Endothelial cell of umbilical vein (primary cell): ENCODE results near the gene SLC8A2. TPM values are rescaled to one million over a fixed set of nuclear protein-coding genes. Genes with fewer than 3 reads are reported as not detected.

Source experiments
- BruUV-seq: library from RNA; stranded (reverse); fragments of 400-500 nt; replicated peaks from 2 replicates; lab custom pipeline; 2021; lab: Mats Ljungman, UMichigan
- CTCF ChIA-PET: fragments of 300-600, 350-600 bp; sonication (Branson Sonifier 250); formaldehyde crosslinking; loops from one replicate; lab custom pipeline; 2021; ENCODE audit warnings: antibody characterized with exemption, inconsistent platforms; lab: Charles Lee
- POLR2A ChIA-PET: fragments of 300-600, 350-600 bp; sonication (Branson Sonifier 250); formaldehyde crosslinking; loops from one replicate; lab custom pipeline; 2021; ENCODE audit warnings: antibody characterized with exemption, inconsistent platforms; lab: Charles Lee
- DNase-seq: peaks from one replicate; pipeline ENCODE4 v3.0.0-alpha.2; 2011; ENCODE audit warnings: low read depth, low spot score
- FAIRE-seq: peaks from 2 replicates; lab custom pipeline; 2011; peaks lifted over from hg19 to GRCh38; lab: Jason Lieb, UNC
- H2AFZ ChIP-seq: 2 replicates; pipeline ENCODE4 v1.6.0; 2012; ENCODE audit warnings: low read depth, low read length, control low read depth, inconsistent platforms
- H3K27ac ChIP-seq: 2 replicates; pipeline ENCODE4 v1.5.1; 2011; ENCODE audit warnings: low read depth, mild to moderate bottlenecking, control low read depth, low read length, moderate library complexity; ENCODE audit not compliant: insufficient read depth
- H3K27me3 ChIP-seq, 2 experiments: 2 replicates each; pipeline versions ENCODE4 v1.6.0 to v1.6.1; 2011; ENCODE audit warnings: low read length in 2 of 2, mixed read lengths in 1 of 2; ENCODE audit not compliant: control insufficient read depth in 2 of 2, insufficient read depth in 2 of 2
- H3K36me3 ChIP-seq, 2 experiments: 2 replicates in 1 of 2; 3 replicates in 1 of 2; pipeline ENCODE4 v1.5.1; 2011; ENCODE audit warnings: low read length in 2 of 2, mild to moderate bottlenecking in 1 of 2, moderate library complexity in 1 of 2; ENCODE audit not compliant: control insufficient read depth in 2 of 2, insufficient read depth in 2 of 2; ENCODE audit errors: extremely low read depth in 1 of 2
- H3K4me1 ChIP-seq: 3 replicates; pipeline ENCODE4 v1.5.1; 2011; ENCODE audit warnings: mild to moderate bottlenecking, low read length; ENCODE audit not compliant: control insufficient read depth, insufficient read depth; ENCODE audit errors: extremely low read depth
- H3K4me2 ChIP-seq: 2 replicates; pipeline ENCODE4 v1.6.1; 2011; ENCODE audit warnings: low read length, control low read depth, mixed read lengths; ENCODE audit not compliant: insufficient read depth
- H3K4me3 ChIP-seq, 3 experiments: fragments of 200-600 bp in 1 of 3; sonication (generic), shearing (Covaris generic) in 1 of 3; replicated peaks in 1 of 3; 2 replicates each; pipeline ENCODE4 v1.5.1; 2011 to 2016; ENCODE audit warnings: control low read depth in 3 of 3, low read length in 3 of 3, mild to moderate bottlenecking in 2 of 3, inconsistent platforms in 1 of 3, low read depth in 1 of 3, moderate library complexity in 1 of 3; ENCODE audit not compliant: insufficient read depth in 1 of 3
- H3K79me2 ChIP-seq: 2 replicates; pipeline ENCODE4 v1.6.0; 2012; ENCODE audit warnings: low read length, inconsistent platforms; ENCODE audit not compliant: control insufficient read depth, insufficient read depth
- H3K9ac ChIP-seq: replicated peaks from 2 replicates; pipeline ENCODE3; 2011; ENCODE audit warnings: low read length, control low read depth; ENCODE audit not compliant: insufficient read depth; ENCODE audit errors: extremely low read depth
- H3K9me1 ChIP-seq: replicated peaks from 3 replicates; pipeline ENCODE4 v1.6.0; 2011; ENCODE audit warnings: mild to moderate bottlenecking, low read length; ENCODE audit not compliant: control insufficient read depth, insufficient read depth; ENCODE audit errors: extremely low read depth
- H3K9me3 ChIP-seq: replicated peaks from 2 replicates; pipeline ENCODE4 v1.5.1; 2012; ENCODE audit warnings: low read length, inconsistent platforms; ENCODE audit not compliant: control insufficient read depth, insufficient read depth
- H4K20me1 ChIP-seq: replicated peaks from 2 replicates; pipeline ENCODE3; 2011; ENCODE audit warnings: mild to moderate bottlenecking, low read length; ENCODE audit not compliant: control insufficient read depth, insufficient read depth; ENCODE audit errors: extremely low read depth
- CTCF ChIP-seq, 2 donors: IDR thresholded peaks; 1 replicate in 1 of 2; 2 replicates in 1 of 2; pipeline ENCODE4 v1.5.1; 2011; ENCODE audit warnings: low read length in 2 of 2, mild to moderate bottlenecking in 2 of 2, moderate library complexity in 2 of 2, control low read depth in 1 of 2, inconsistent platforms in 1 of 2, low read depth in 1 of 2; ENCODE audit not compliant: insufficient read depth in 1 of 2; ENCODE audit errors: extremely low read depth in 1 of 2
- EZH2 ChIP-seq: IDR thresholded peaks from 2 replicates; pipeline ENCODE4 v1.6.1; 2012; ENCODE audit warnings: borderline replicate concordance, low read depth, mild to moderate bottlenecking, moderate library complexity, low read length, inconsistent platforms; ENCODE audit not compliant: severe bottlenecking
- FOS ChIP-seq: IDR thresholded peaks from 2 replicates; pipeline ENCODE4 v1.6.1; 2011; ENCODE audit warnings: mild to moderate bottlenecking, low read length, moderate library complexity, borderline replicate concordance; ENCODE audit not compliant: insufficient read depth
- GATA2 ChIP-seq: IDR thresholded peaks from 2 replicates; pipeline ENCODE4 v1.7.0; 2011; ENCODE audit warnings: low read depth, mild to moderate bottlenecking, moderate library complexity, mixed read lengths, low read length; ENCODE audit not compliant: insufficient read length, insufficient read depth
- JUN ChIP-seq: IDR thresholded peaks from 2 replicates; pipeline ENCODE4 v1.6.1; 2011; ENCODE audit warnings: borderline replicate concordance, low read depth; ENCODE audit not compliant: insufficient read length, insufficient read depth
- MAX ChIP-seq: IDR thresholded peaks from 2 replicates; pipeline ENCODE4 v1.6.1; 2011; ENCODE audit not compliant: insufficient read depth, insufficient read length
- MYC ChIP-seq: IDR thresholded peaks from one replicate; pipeline ENCODE4 v1.6.1; 2011; ENCODE audit warnings: mild to moderate bottlenecking, low read depth, low read length
- POLR2A ChIP-seq: IDR thresholded peaks from 2 replicates; pipeline ENCODE4 v1.6.1; 2012; ENCODE audit warnings: low read depth, mild to moderate bottlenecking, control low read depth, low read length
- POLR2AphosphoS5 ChIP-seq: IDR thresholded peaks from 2 replicates; pipeline ENCODE4 v1.6.1; 2012; ENCODE audit warnings: low read depth, mild to moderate bottlenecking, control low read depth, low read length, moderate library complexity; ENCODE audit not compliant: insufficient read depth
- dilution Hi-C: fragments of 300-500 bp; cut with MboI; formaldehyde crosslinking; loops from one replicate; pipeline ENCODE4 v1.15.0; 2019; ENCODE audit warnings: low sequenced_read_pairs; ENCODE audit not compliant: extremely low pct_ligation_motif_present
- intact Hi-C: fragments of 100-400 bp; cut with micrococcal nuclease; formaldehyde crosslinking; loops from one replicate; pipeline ENCODE4 v1.10.0; 2022
- polyA plus RNA-seq, 4 experiments: library from polyadenylated mRNA; depleted of rRNA in 3 of 4; stranded (reverse) in 3 of 4; unstranded in 1 of 4; fragments of >200 nt; gene quantifications; 2 replicates each; pipeline versions ENCODE4 v1.2.1 to v1.2.3, GENCODE V29; 2011 to 2012; ENCODE audit warnings: missing spikeins in 1 of 4
- total RNA-seq: library from RNA; stranded (reverse); gene quantifications from 2 replicates; pipeline ENCODE4 v1.2.3, GENCODE V29; 2021

Gene SLC8A2
- total and polyA plus RNA-seq, 2 donors (not counting 3 experiments of a cell fraction or from before 2014, with no cell fraction given), result not detected

- intact Hi-C loops, result no loop called here
- TF ChIP-seq FOS, result no peak
- no peak for TF ChIP-seq CTCF (IDR thresholded peaks at IDR 0.05; ENCODE audit: extremely low read depth in 1 of 2, insufficient read depth in 1 of 2, low read depth in 1 of 2, low read length in 2 of 2)
- TF ChIP-seq POLR2AphosphoS5, result no peak
- TF ChIP-seq MYC, result no peak
- TF ChIP-seq JUN, result no peak
- no peak for TF ChIP-seq GATA2
- no peak for TF ChIP-seq MAX
- no peak for TF ChIP-seq EZH2
- no peak for TF ChIP-seq POLR2A
- CTCF ChIA-PET, result interaction anchor here (1.8 kb wide), 1 partner anchor 67 kb away, joined by 3 read pairs; no protein-coding TSS in a partner anchor
- Histone ChIP-seq H3K4me3 (no peak overlapping the region), H3K27ac (no peak overlapping the region), H3K9ac (no peak overlapping the region), H3K27me3 (no peaks in the 10 kb centered on the region), H3K9me3 (no peaks in the 10 kb centered on the region), H3K4me1 (no peaks in the 10 kb centered on the region), H3K79me2 (peaks cover 19% of the 10 kb centered on the region), H2AFZ (no peak overlapping the region), H3K9me1 (no peaks in the 10 kb centered on the region), H3K36me3 (peaks cover 2 to 29% of the 10 kb centered on the region in 2 experiments), H3K4me2 (no peak overlapping the region), H4K20me1 (no peaks in the 10 kb centered on the region)
- BruUV-seq, result no TSS peak
- POLR2A ChIA-PET, result interaction anchor here (0.7 kb wide), 1 partner anchor 83 kb away, joined by 12 read pairs; no protein-coding TSS in a partner anchor
- no peak for FAIRE-seq
- no peak for DNase-seq
- dilution Hi-C loops, result no loop called here
Observed at GRCh38 chr19:47503130-47503825, 31.6 kb upstream of the SLC8A2 start.
